GM12801 (cell line): Measurements from ENCODE around the gene HBZ.
"Not testable (repeated sequence)": the region's sequence is repeated elsewhere in the genome, so short reads cannot be mapped to it uniquely, and the experiment has no call there.

Experiments
- CTCF ChIP-seq: IDR thresholded peaks from one replicate; pipeline ENCODE4 v1.5.1; 2011; ENCODE audit warnings: control low read depth; ENCODE audit not compliant: insufficient read length; ENCODE audit errors: extremely low read depth

Gene HBZ

DNA sequence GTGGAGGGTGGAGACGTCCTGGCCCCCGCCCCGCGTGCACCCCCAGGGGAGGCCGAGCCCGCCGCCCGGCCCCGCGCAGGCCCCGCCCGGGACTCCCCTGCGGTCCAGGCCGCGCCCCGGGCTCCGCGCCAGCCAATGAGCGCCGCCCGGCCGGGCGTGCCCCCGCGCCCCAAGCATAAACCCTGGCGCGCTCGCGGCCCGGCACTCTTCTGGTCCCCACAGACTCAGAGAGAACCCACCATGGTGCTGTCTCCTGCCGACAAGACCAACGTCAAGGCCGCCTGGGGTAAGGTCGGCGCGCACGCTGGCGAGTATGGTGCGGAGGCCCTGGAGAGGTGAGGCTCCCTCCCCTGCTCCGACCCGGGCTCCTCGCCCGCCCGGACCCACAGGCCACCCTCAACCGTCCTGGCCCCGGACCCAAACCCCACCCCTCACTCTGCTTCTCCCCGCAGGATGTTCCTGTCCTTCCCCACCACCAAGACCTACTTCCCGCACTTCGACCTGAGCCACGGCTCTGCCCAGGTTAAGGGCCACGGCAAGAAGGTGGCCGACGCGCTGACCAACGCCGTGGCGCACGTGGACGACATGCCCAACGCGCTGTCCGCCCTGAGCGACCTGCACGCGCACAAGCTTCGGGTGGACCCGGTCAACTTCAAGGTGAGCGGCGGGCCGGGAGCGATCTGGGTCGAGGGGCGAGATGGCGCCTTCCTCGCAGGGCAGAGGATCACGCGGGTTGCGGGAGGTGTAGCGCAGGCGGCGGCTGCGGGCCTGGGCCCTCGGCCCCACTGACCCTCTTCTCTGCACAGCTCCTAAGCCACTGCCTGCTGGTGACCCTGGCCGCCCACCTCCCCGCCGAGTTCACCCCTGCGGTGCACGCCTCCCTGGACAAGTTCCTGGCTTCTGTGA, 24.3 kb downstream of the HBZ start, which contains the start of gene HBA1:
HBA1 (plus strand) TSS at position 204 of the 906 bp plus-strand sequence; CDS start at position 241, 37 bp downstream.
- not testable (repeated sequence) for TF ChIP-seq CTCF

- TF ChIP-seq CTCF: no peak
Measured at GRCh38 chr16:177394-177822, 25.0 kb downstream of the HBZ start.

- TF ChIP-seq CTCF: no peak
Measured at GRCh38 chr16:177981-178667, 25.7 kb downstream of the HBZ start.

- TF ChIP-seq CTCF: no peak
Measured at GRCh38 chr16:178668-179015, 26.2 kb downstream of the HBZ start.

- TF ChIP-seq CTCF: no peak
Measured at GRCh38 chr16:179211-180092, 27.0 kb downstream of the HBZ start.

DNA sequence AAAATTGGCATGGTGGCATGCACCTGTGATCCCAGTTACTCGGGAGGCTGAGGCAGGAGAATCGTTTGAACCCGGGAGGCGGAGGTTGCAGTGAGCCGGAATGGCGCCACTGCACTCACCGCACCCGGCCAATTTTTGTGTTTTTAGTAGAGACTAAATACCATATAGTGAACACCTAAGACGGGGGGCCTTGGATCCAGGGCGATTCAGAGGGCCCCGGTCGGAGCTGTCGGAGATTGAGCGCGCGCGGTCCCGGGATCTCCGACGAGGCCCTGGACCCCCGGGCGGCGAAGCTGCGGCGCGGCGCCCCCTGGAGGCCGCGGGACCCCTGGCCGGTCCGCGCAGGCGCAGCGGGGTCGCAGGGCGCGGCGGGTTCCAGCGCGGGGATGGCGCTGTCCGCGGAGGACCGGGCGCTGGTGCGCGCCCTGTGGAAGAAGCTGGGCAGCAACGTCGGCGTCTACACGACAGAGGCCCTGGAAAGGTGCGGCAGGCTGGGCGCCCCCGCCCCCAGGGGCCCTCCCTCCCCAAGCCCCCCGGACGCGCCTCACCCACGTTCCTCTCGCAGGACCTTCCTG, 27.7 kb downstream of the HBZ start, which contains the start of gene HBQ1:
HBQ1 (plus strand) TSS at position 359 of the 575 bp plus-strand sequence; CDS start at position 387, 28 bp downstream.
- no peak for TF ChIP-seq CTCF
